ENCODE measurements around the gene NFKBIE.

NFKBIE gene

GRCh38 chr6:44284121-44284520 lies 18.8 kb upstream of the NFKBIE start:
- no peak for ATAC-seq

GRCh38 chr6:44278774-44279697 lies 13.7 kb upstream of the NFKBIE start:
- TF ChIP-seq ESRRG (CRISPR knock-in tag; IDR thresholded peaks at IDR 0.05) = no peak
- no peak for TF ChIP-seq TCF4 (CRISPR knock-in tag; IDR thresholded peaks at IDR 0.05; ENCODE audit: borderline replicate concordance)
- no peak for TF ChIP-seq GLIS3 (CRISPR knock-in tag; IDR thresholded peaks at IDR 0.05)
- no peak for TF ChIP-seq CSRNP3 (CRISPR knock-in tag; IDR thresholded peaks at IDR 0.05)
- TF ChIP-seq PPARA (CRISPR knock-in tag; IDR thresholded peaks at IDR 0.05; ENCODE audit: borderline replicate concordance) = no peak
- TF ChIP-seq CREB5 (CRISPR knock-in tag; IDR thresholded peaks at IDR 0.05; ENCODE audit: low read depth) = no peak
- TF ChIP-seq TOX (CRISPR knock-in tag; IDR thresholded peaks at IDR 0.05; ENCODE audit: borderline replicate concordance) = no peak
- TF ChIP-seq ARNTL (CRISPR knock-in tag; IDR thresholded peaks at IDR 0.05; ENCODE audit: borderline replicate concordance, low read depth) = no peak
- no peak for TF ChIP-seq ISL1 (CRISPR knock-in tag; IDR thresholded peaks at IDR 0.05)
- TF ChIP-seq RARB (CRISPR knock-in tag; IDR thresholded peaks at IDR 0.05) = no peak
- TF ChIP-seq TSHZ2 (CRISPR knock-in tag; IDR thresholded peaks at IDR 0.05) = no peak
- no peak for ATAC-seq

More at GRCh38 chr6:44284121-44284520, 18.8 kb upstream of the NFKBIE start:
- TF ChIP-seq TOX (CRISPR knock-in tag; IDR thresholded peaks at IDR 0.05; ENCODE audit: borderline replicate concordance) (no peak), PATZ1 (CRISPR knock-in tag; IDR thresholded peaks at IDR 0.05; ENCODE audit: borderline replicate concordance) (no peak), GLIS3 (CRISPR knock-in tag; IDR thresholded peaks at IDR 0.05) (no peak), PPARA (CRISPR knock-in tag; IDR thresholded peaks at IDR 0.05; ENCODE audit: borderline replicate concordance) (no peak), ZNF70 (CRISPR knock-in tag; IDR thresholded peaks at IDR 0.05) (no peak), BACH2 (CRISPR knock-in tag; IDR thresholded peaks at IDR 0.05; ENCODE audit: borderline replicate concordance) (no peak), ZFP3 (CRISPR knock-in tag; IDR thresholded peaks at IDR 0.05) (no peak)

- no peak for ATAC-seq
- TF ChIP-seq OSR1 (CRISPR knock-in tag; IDR thresholded peaks at IDR 0.05) (no peak), ZNF8 (CRISPR knock-in tag; IDR thresholded peaks at IDR 0.05) (no peak), POU6F1 (CRISPR knock-in tag; IDR thresholded peaks at IDR 0.05; ENCODE audit: borderline replicate concordance, low read depth) (no peak)
Observed at GRCh38 chr6:44278315-44278714, 13.0 kb upstream of the NFKBIE start.

GRCh38 chr6:44277763-44278162 lies 12.4 kb upstream of the NFKBIE start:
- ATAC-seq = no peak
- TF ChIP-seq ZC3H10 (CRISPR knock-in tag; IDR thresholded peaks at IDR 0.05) (no peak), CSDC2 (CRISPR knock-in tag; IDR thresholded peaks at IDR 0.05) (no peak), ARNTL (CRISPR knock-in tag; IDR thresholded peaks at IDR 0.05; ENCODE audit: borderline replicate concordance, low read depth) (no peak), TCF4 (CRISPR knock-in tag; IDR thresholded peaks at IDR 0.05; ENCODE audit: borderline replicate concordance) (no peak), TOX (CRISPR knock-in tag; IDR thresholded peaks at IDR 0.05; ENCODE audit: borderline replicate concordance) (no peak), PATZ1 (CRISPR knock-in tag; IDR thresholded peaks at IDR 0.05; ENCODE audit: borderline replicate concordance) (no peak)

All from SK-N-SH treated with all-trans-retinoic acid at 6 μM for 48 hours (cell line).